Sigmoid colon (tissue), 3 donors: Measurements from ENCODE around the gene TBX3.

Source experiments
- CTCF ChIP-seq, 4 experiments: fragments of 450-650 bp in 3 of 4; fragments of 200-600 bp in 1 of 4; IDR thresholded peaks; one replicate each; pipeline ENCODE4 v1.5.1; 2016 to 2019; ENCODE audit warnings: antibody characterized with exemption in 4 of 4, mild to moderate bottlenecking in 3 of 4, moderate library complexity in 2 of 4
- POLR2A ChIP-seq, 2 donors: fragments of 450-650 bp; IDR thresholded peaks; one replicate each; pipeline ENCODE4 v1.6.1; 2016; ENCODE audit warnings: antibody characterized with exemption in 2 of 2, mild to moderate bottlenecking in 2 of 2, moderate library complexity in 2 of 2

- TF ChIP-seq CTCF (IDR thresholded peaks at IDR 0.05), result no peak
- no peak for TF ChIP-seq POLR2A (IDR thresholded peaks at IDR 0.05)
Observed at GRCh38 chr12:114690267-114691135, 6.5 kb upstream of the TBX3 start.
